Measurements from ENCODE around the gene GCK.

GCK gene

DNA sequence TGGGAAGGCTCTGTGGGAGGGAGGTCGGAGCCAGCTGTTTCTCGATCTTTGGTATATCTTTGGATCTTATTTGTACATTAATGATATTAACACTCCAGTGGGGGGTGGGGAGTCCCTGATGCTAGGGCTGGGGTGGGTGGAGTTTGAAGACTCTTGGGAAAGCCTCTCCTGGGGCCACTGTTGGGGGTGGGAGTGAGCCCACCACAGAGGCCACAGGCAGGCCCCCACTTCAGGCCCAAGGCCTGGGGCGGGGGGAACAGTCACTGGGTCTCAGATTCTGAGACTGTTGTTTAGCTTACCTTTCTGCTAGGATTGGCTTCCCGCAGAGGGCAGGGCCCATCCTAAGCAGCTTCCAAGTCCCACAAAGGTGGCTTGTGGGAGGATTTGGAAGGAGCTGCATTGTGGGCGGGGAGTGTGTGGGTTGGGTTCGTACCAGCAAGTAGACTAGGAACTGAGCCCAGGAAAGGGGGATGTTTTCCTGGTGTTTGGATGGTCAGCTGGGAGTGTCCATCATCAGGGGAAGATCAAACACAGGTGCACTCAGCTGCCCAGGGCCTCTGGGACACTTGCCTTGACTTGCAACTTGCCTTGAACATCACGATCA lies 23.4 kb upstream of the GCK start:
- no CpG with 5 or more reads among the region's 7 CpGs for WGBS (ENCODE audit: extremely low coverage, insufficient coverage, insufficient read length)
- no peak overlapping the region for H3K4me3 ChIP-seq (ENCODE audit: low read depth, low read length)
- no peak overlapping the region for H4K8ac ChIP-seq (ENCODE audit: low read depth, low read length)
- no peak overlapping the region for H3K14ac ChIP-seq (ENCODE audit: low read length)
- no peak overlapping the region for H2BK12ac ChIP-seq (ENCODE audit: low read length)
- H3K9me3 ChIP-seq (ENCODE audit: insufficient read depth, low read depth, low read length): no peaks in the 10 kb centered on the region
- no peak overlapping the region for H3K4ac ChIP-seq (ENCODE audit: low read depth, low read length)
- no peak overlapping the region for H3K9ac ChIP-seq (ENCODE audit: low read length)
- no peak overlapping the region for H4K91ac ChIP-seq (ENCODE audit: low read depth, low read length)
- H3K79me1 ChIP-seq (ENCODE audit: low read length): no peaks in the 10 kb centered on the region
- H3K18ac ChIP-seq (ENCODE audit: low read length): no peak overlapping the region
- H3K36me3 ChIP-seq (ENCODE audit: control insufficient read depth in 1 of 2, insufficient read depth in 2 of 2, low read length in 2 of 2): peaks cover 55 to 65% of the 10 kb centered on the region in 2 experiments
- no peaks in the 10 kb centered on the region for H3K27me3 ChIP-seq (ENCODE audit: insufficient read depth, low read length)
- DNase-seq: no peak
- H3K4me1 ChIP-seq (ENCODE audit: control insufficient read depth in 1 of 2, insufficient read depth in 2 of 2, low read length in 2 of 2): no peaks in the 10 kb centered on the region
- no peak overlapping the region for H2BK5ac ChIP-seq (ENCODE audit: low read depth, low read length, poor library complexity)
- H2AK5ac ChIP-seq (ENCODE audit: low read length): no peak overlapping the region
- no peak overlapping the region for H3K27ac ChIP-seq (ENCODE audit: low read depth, low read length)
- no peak overlapping the region for H3K4me2 ChIP-seq (ENCODE audit: low read length)
- no peak overlapping the region for H4K12ac ChIP-seq (ENCODE audit: low read depth, low read length)
- H2AFZ ChIP-seq (ENCODE audit: insufficient read depth, low read length, poor library complexity): no peak overlapping the region
- H3K79me2 ChIP-seq (ENCODE audit: control insufficient read depth, insufficient read depth, low read length, poor library complexity): no peaks in the 10 kb centered on the region
- H2BK120ac ChIP-seq (ENCODE audit: insufficient read depth, low read length, poor library complexity): no peak overlapping the region
- no peak overlapping the region for H3K23ac ChIP-seq (ENCODE audit: low read length)

- Histone ChIP-seq H3K79me1 (ENCODE audit: low read length) (no peaks in the 10 kb centered on the region), H3K27me3 (ENCODE audit: insufficient read depth, low read length) (no peaks in the 10 kb centered on the region), H3K23ac (ENCODE audit: low read length) (no peak overlapping the region), H3K9me3 (ENCODE audit: insufficient read depth, low read depth, low read length) (no peaks in the 10 kb centered on the region), H4K8ac (ENCODE audit: low read depth, low read length) (no peak overlapping the region), H3K4me2 (ENCODE audit: low read length) (no peak overlapping the region), H2BK5ac (ENCODE audit: low read depth, low read length, poor library complexity) (no peak overlapping the region), H3K79me2 (ENCODE audit: control insufficient read depth, insufficient read depth, low read length, poor library complexity) (no peaks in the 10 kb centered on the region), H2AK5ac (ENCODE audit: low read length) (no peak overlapping the region), H2AFZ (ENCODE audit: insufficient read depth, low read length, poor library complexity) (no peak overlapping the region), H3K18ac (ENCODE audit: low read length) (no peak overlapping the region), H2BK12ac (ENCODE audit: low read length) (no peak overlapping the region), H3K9ac (ENCODE audit: low read length) (no peak overlapping the region), H3K14ac (ENCODE audit: low read length) (no peak overlapping the region), H3K27ac (ENCODE audit: low read depth, low read length) (no peak overlapping the region), H3K36me3 (ENCODE audit: control insufficient read depth in 1 of 2, insufficient read depth in 2 of 2, low read length in 2 of 2) (peaks cover 59 to 71% of the 10 kb centered on the region in 2 experiments), H3K4me3 (ENCODE audit: low read depth, low read length) (no peak overlapping the region), H3K4ac (ENCODE audit: low read depth, low read length) (no peak overlapping the region), H4K91ac (ENCODE audit: low read depth, low read length) (no peak overlapping the region), H4K12ac (ENCODE audit: low read depth, low read length) (no peak overlapping the region), H3K4me1 (ENCODE audit: control insufficient read depth in 1 of 2, insufficient read depth in 2 of 2, low read length in 2 of 2) (no peaks in the 10 kb centered on the region), H2BK120ac (ENCODE audit: insufficient read depth, low read length, poor library complexity) (no peak overlapping the region)
- no CpG with 5 or more reads among the region's 6 CpGs for WGBS (ENCODE audit: extremely low coverage, insufficient coverage, insufficient read length)
- DNase-seq: no peak
Measured at GRCh38 chr7:44212018-44212417, 22.8 kb upstream of the GCK start.

GRCh38 chr7:44211126-44211675 lies 22.0 kb upstream of the GCK start:
- no peak overlapping the region for H3K9ac ChIP-seq (ENCODE audit: low read length)
- no peak overlapping the region for H3K27ac ChIP-seq (ENCODE audit: low read depth, low read length)
- no peak overlapping the region for H3K14ac ChIP-seq (ENCODE audit: low read length)
- DNase-seq: no peak
- no peaks in the 10 kb centered on the region for H3K9me3 ChIP-seq (ENCODE audit: insufficient read depth, low read depth, low read length)
- no peak overlapping the region for H3K4me2 ChIP-seq (ENCODE audit: low read length)
- H3K36me3 ChIP-seq (ENCODE audit: control insufficient read depth in 1 of 2, insufficient read depth in 2 of 2, low read length in 2 of 2): peaks cover 64 to 76% of the 10 kb centered on the region in 2 experiments
- no peak overlapping the region for H4K8ac ChIP-seq (ENCODE audit: low read depth, low read length)
- no CpG with 5 or more reads among the region's 10 CpGs for WGBS (ENCODE audit: extremely low coverage, insufficient coverage, insufficient read length)
- H2BK12ac ChIP-seq (ENCODE audit: low read length): no peak overlapping the region
- no peak overlapping the region for H2AFZ ChIP-seq (ENCODE audit: insufficient read depth, low read length, poor library complexity)
- no peak overlapping the region for H4K91ac ChIP-seq (ENCODE audit: low read depth, low read length)
- H3K23ac ChIP-seq (ENCODE audit: low read length): no peak overlapping the region
- H3K79me2 ChIP-seq (ENCODE audit: control insufficient read depth, insufficient read depth, low read length, poor library complexity): no peaks in the 10 kb centered on the region
- no peak overlapping the region for H3K18ac ChIP-seq (ENCODE audit: low read length)
- H3K79me1 ChIP-seq (ENCODE audit: low read length): no peaks in the 10 kb centered on the region
- H2BK120ac ChIP-seq (ENCODE audit: insufficient read depth, low read length, poor library complexity): no peak overlapping the region
- no peak overlapping the region for H2BK5ac ChIP-seq (ENCODE audit: low read depth, low read length, poor library complexity)
- H2AK5ac ChIP-seq (ENCODE audit: low read length): no peak overlapping the region
- no peak overlapping the region for H4K12ac ChIP-seq (ENCODE audit: low read depth, low read length)
- no peak overlapping the region for H3K4ac ChIP-seq (ENCODE audit: low read depth, low read length)
- no peak overlapping the region for H3K4me3 ChIP-seq (ENCODE audit: low read depth, low read length)
- no peaks in the 10 kb centered on the region for H3K4me1 ChIP-seq (ENCODE audit: control insufficient read depth in 1 of 2, insufficient read depth in 2 of 2, low read length in 2 of 2)
- no peaks in the 10 kb centered on the region for H3K27me3 ChIP-seq (ENCODE audit: insufficient read depth, low read length)

- Histone ChIP-seq H2BK120ac (ENCODE audit: insufficient read depth, low read length, poor library complexity) (no peak overlapping the region), H3K4me3 (ENCODE audit: low read depth, low read length) (no peak overlapping the region), H3K9me3 (ENCODE audit: insufficient read depth, low read depth, low read length) (no peaks in the 10 kb centered on the region), H3K79me1 (ENCODE audit: low read length) (no peaks in the 10 kb centered on the region), H3K23ac (ENCODE audit: low read length) (no peak overlapping the region), H3K14ac (ENCODE audit: low read length) (no peak overlapping the region), H3K27ac (ENCODE audit: low read depth, low read length) (no peak overlapping the region), H2AK5ac (ENCODE audit: low read length) (no peak overlapping the region), H3K79me2 (ENCODE audit: control insufficient read depth, insufficient read depth, low read length, poor library complexity) (no peaks in the 10 kb centered on the region), H4K8ac (ENCODE audit: low read depth, low read length) (no peak overlapping the region), H4K91ac (ENCODE audit: low read depth, low read length) (no peak overlapping the region), H2AFZ (ENCODE audit: insufficient read depth, low read length, poor library complexity) (no peak overlapping the region), H3K9ac (ENCODE audit: low read length) (no peak overlapping the region), H3K36me3 (ENCODE audit: control insufficient read depth in 1 of 2, insufficient read depth in 2 of 2, low read length in 2 of 2) (peaks cover 68 to 85% of the 10 kb centered on the region in 2 experiments), H3K27me3 (ENCODE audit: insufficient read depth, low read length) (no peaks in the 10 kb centered on the region), H2BK12ac (ENCODE audit: low read length) (no peak overlapping the region), H4K12ac (ENCODE audit: low read depth, low read length) (no peak overlapping the region), H3K4me1 (ENCODE audit: control insufficient read depth in 1 of 2, insufficient read depth in 2 of 2, low read length in 2 of 2) (no peaks in the 10 kb centered on the region), H3K18ac (ENCODE audit: low read length) (no peak overlapping the region), H3K4ac (ENCODE audit: low read depth, low read length) (no peak overlapping the region), H3K4me2 (ENCODE audit: low read length) (no peak overlapping the region), H2BK5ac (ENCODE audit: low read depth, low read length, poor library complexity) (no peak overlapping the region)
- no peak for DNase-seq
- WGBS (ENCODE audit: extremely low coverage, insufficient coverage, insufficient read length): no CpG with 5 or more reads among the region's 5 CpGs
Measured at GRCh38 chr7:44210107-44210506, 20.9 kb upstream of the GCK start.

Data from trophoblast cell (in vitro differentiated cells and primary cell).